ENCODE data around the gene TBX21. TPM values are rescaled to one million over a fixed set of nuclear protein-coding genes. Genes with fewer than 3 reads are reported as not detected.

TBX21 gene
- total RNA-seq, 1 experiment from 2014 or later, result 0.20 TPM

- TF ChIP-seq ZBTB33 (IDR thresholded peaks at IDR 0.05; ENCODE audit: extremely low read depth, insufficient replicate concordance, low read length) (no peak), EGR1 (IDR thresholded peaks at IDR 0.05; ENCODE audit: low read depth) (no peak), ELF1 (IDR thresholded peaks at IDR 0.05; ENCODE audit: borderline replicate concordance, low read depth) (no peak), RAD21 (IDR thresholded peaks at IDR 0.05; ENCODE audit: low read depth) (no peak), SRF (IDR thresholded peaks at IDR 0.05; ENCODE audit: low read depth) (no peak), YY1 (IDR thresholded peaks at IDR 0.05; ENCODE audit: extremely low read depth, insufficient replicate concordance, low read depth, low read length) (no peak), ZFX (IDR thresholded peaks at IDR 0.05) (no peak)
- Histone ChIP-seq H3K36me3 (ENCODE audit: control insufficient read depth in 1 of 2, insufficient read depth in 2 of 2, low read length in 2 of 2) (no peaks in the 10 kb centered on the region), H2AFZ (ENCODE audit: low read depth, low read length, poor library complexity, severe bottlenecking) (peak overlapping the region; percentile 100), H3K4me1 (ENCODE audit: control insufficient read depth in 1 of 2, insufficient read depth in 2 of 2, low read length in 2 of 2) (peaks cover 2 to 11% of the 10 kb centered on the region in 2 experiments; a peak in 3 of 4 replicates), H3K9me3 (ENCODE audit: control insufficient read depth in 1 of 2, insufficient read depth in 1 of 2, low read depth in 1 of 2, low read length in 2 of 2) (peaks cover 6 to 15% of the 10 kb centered on the region in 2 experiments; a peak in 1 of 4 replicates), H4K20me1 (ENCODE audit: insufficient read depth) (no peaks in the 10 kb centered on the region), H3K27ac (ENCODE audit: low read depth, low read length) (no peak overlapping the region), H3K27me3 (ENCODE audit: insufficient read depth, low read length) (no peaks in the 10 kb centered on the region), H3K9ac (ENCODE audit: low read length) (no peak overlapping the region), H3K4me2 (ENCODE audit: low read length) (no peak overlapping the region), H3K79me2 (ENCODE audit: insufficient read depth, low read length) (no peaks in the 10 kb centered on the region), H3K4me3 (replicated peaks in 1 of 2; ENCODE audit: low read depth in 1 of 2, low read length in 2 of 2) (no peak overlapping the region), H3K9me2 (ENCODE audit: insufficient read depth) (0 out of 2 replicates have a peak, but pooled peaks cover 3% of the 10 kb centered on the region)
- intact Hi-C loops (cut with micrococcal nuclease), result loop anchor here (5.0 kb wide), 1 partner anchor 41 kb away; no protein-coding TSS in a partner anchor
- ATAC-seq (no peak), DNase-seq (ENCODE audit: low read depth, low spot score) (no peak)
- ChIA-PET CTCF (no interaction called here), RAD21 (ENCODE audit: low non-redundant PET in 1 of 2, low total read pairs in 2 of 2, uncharacterized antibody in 2 of 2, unreplicated experiment in 2 of 2) (no interaction called here), POLR2A (no interaction called here)
- no TSS peak for BruUV-seq (replicated peaks)
Measured at GRCh38 chr17:47751471-47751870, 18.4 kb downstream of the TBX21 start.

- H3K4me1 ChIP-seq (ENCODE audit: control insufficient read depth in 1 of 2, insufficient read depth in 2 of 2, low read length in 2 of 2), result no peaks in the 10 kb centered on the region
- DNase-seq (ENCODE audit: low read depth, low spot score), result no peak
- no TSS peak for BruUV-seq (replicated peaks)
- TF ChIP-seq ZBTB33 (IDR thresholded peaks at IDR 0.05; ENCODE audit: extremely low read depth, insufficient replicate concordance, low read length) (no peak), MAX (IDR thresholded peaks at IDR 0.05) (no peak), YY1 (IDR thresholded peaks at IDR 0.05; ENCODE audit: extremely low read depth, insufficient replicate concordance, low read depth, low read length) (no peak), ELF1 (IDR thresholded peaks at IDR 0.05; ENCODE audit: borderline replicate concordance, low read depth) (no peak), SIN3A (IDR thresholded peaks at IDR 0.05; ENCODE audit: low read depth) (no peak), ZNF274 (IDR thresholded peaks at IDR 0.05; ENCODE audit: low read depth, low read length) (no peak), EGR1 (IDR thresholded peaks at IDR 0.05; ENCODE audit: low read depth) (no peak), ATF3 (IDR thresholded peaks at IDR 0.05) (no peak), TCF7L2 (IDR thresholded peaks at IDR 0.05; ENCODE audit: borderline replicate concordance, extremely low read depth, insufficient read depth, insufficient read length) (no peak), POLR2A (IDR thresholded peaks at IDR 0.05; ENCODE audit: borderline replicate concordance, extremely low read depth, insufficient read depth, insufficient read length) (no peak), JUND (IDR thresholded peaks at IDR 0.05) (no peak)
- ChIA-PET RAD21 (ENCODE audit: low non-redundant PET in 1 of 2, low total read pairs in 2 of 2, uncharacterized antibody in 2 of 2, unreplicated experiment in 2 of 2) (no interaction called here), POLR2A (no interaction called here), CTCF (no interaction called here)
- no peak overlapping the region for H2AFZ ChIP-seq (ENCODE audit: low read depth, low read length, poor library complexity, severe bottlenecking)
- no peak overlapping the region for H3K9ac ChIP-seq (ENCODE audit: low read length)
- no peak overlapping the region for H3K4me3 ChIP-seq (replicated peaks in 1 of 2; ENCODE audit: low read depth in 1 of 2, low read length in 2 of 2)
- peaks cover 6 to 16% of the 10 kb centered on the region in 2 experiments; a peak in 1 of 4 replicates for H3K9me3 ChIP-seq (ENCODE audit: control insufficient read depth in 1 of 2, insufficient read depth in 1 of 2, low read depth in 1 of 2, low read length in 2 of 2)
- no peaks in the 10 kb centered on the region for H4K20me1 ChIP-seq (ENCODE audit: insufficient read depth)
- no peak overlapping the region for H3K4me2 ChIP-seq (ENCODE audit: low read length)
- no peaks in the 10 kb centered on the region for H3K79me2 ChIP-seq (ENCODE audit: insufficient read depth, low read length)
- intact Hi-C loops (cut with micrococcal nuclease), result no loop called here
- H3K36me3 ChIP-seq (ENCODE audit: control insufficient read depth in 1 of 2, insufficient read depth in 2 of 2, low read length in 2 of 2), result no peaks in the 10 kb centered on the region
- 0 out of 2 replicates have a peak, but pooled peaks cover 3% of the 10 kb centered on the region for H3K9me2 ChIP-seq (ENCODE audit: insufficient read depth)
- H3K27me3 ChIP-seq (ENCODE audit: insufficient read depth, low read length), result no peaks in the 10 kb centered on the region
- ATAC-seq, result no peak
- no peak overlapping the region for H3K27ac ChIP-seq (ENCODE audit: low read depth, low read length)
Measured at GRCh38 chr17:47757386-47757785, 24.4 kb downstream of the TBX21 start.
